Prostate gland (tissue), 1 donor: ENCODE measurements around the gene RPS6KA1.

Source experiments
- POLR2A ChIP-seq: fragments of 450-650 bp; IDR thresholded peaks from one replicate; pipeline ENCODE4 v1.6.1; 2016; ENCODE audit warnings: antibody characterized with exemption, mild to moderate bottlenecking
- POLR2AphosphoS5 ChIP-seq: sonication (generic); formaldehyde crosslinking; IDR thresholded peaks from one replicate; pipeline ENCODE4 v1.6.1; 2017; ENCODE audit warnings: antibody characterized with exemption

DNA sequence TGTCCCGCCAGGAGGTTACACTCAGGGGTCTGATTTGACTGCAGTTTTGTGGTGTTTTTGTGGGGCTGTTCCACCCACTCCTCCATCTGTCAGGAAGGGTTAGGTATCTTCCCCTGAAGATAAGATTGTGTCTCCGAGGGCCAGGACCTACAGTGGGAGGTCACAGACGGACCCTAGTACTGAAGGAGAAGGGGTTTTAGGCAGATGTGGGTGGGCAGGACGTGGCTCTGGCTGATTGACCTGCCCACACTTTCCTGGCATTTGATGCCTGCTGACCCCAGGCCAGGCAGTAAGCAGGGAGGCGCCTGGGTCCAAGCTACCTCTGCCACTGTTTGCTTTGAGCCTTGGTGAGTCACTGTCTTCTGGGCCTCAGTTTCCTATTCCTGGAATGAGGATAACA is 13.9 kb downstream of the RPS6KA1 start:
- TF ChIP-seq POLR2A (no peak), POLR2AphosphoS5 (no peak)
